H1 (cell line): ENCODE results near the gene PPP6R1. TPM values are rescaled to one million over a fixed set of nuclear protein-coding genes. Genes with fewer than 3 reads are reported as not detected.

Source experiments
- CEBPB ChIP-seq: IDR thresholded peaks from 2 replicates; pipeline ENCODE4 v1.6.1; 2012; ENCODE audit warnings: low read depth, low read length
- GTF2F1 ChIP-seq: IDR thresholded peaks from 2 replicates; pipeline ENCODE4 v1.6.1; 2012; ENCODE audit warnings: low read depth, low read length, improper control_type of control experiment, borderline replicate concordance
- POLR2AphosphoS5 ChIP-seq: IDR thresholded peaks from 2 replicates; pipeline ENCODE4 v1.6.1; 2011; ENCODE audit warnings: low read depth, low read length
- polyA plus RNA-seq, 7 experiments: library from polyadenylated mRNA; depleted of rRNA in 3 of 7; stranded (reverse) in 5 of 7; unstranded in 2 of 7; fragments of >200 nt in 5 of 7; fragments of 200-250 nt in 2 of 7; gene quantifications; 1 replicate in 5 of 7; 2 replicates in 1 of 7; 4 replicates in 1 of 7; pipeline versions ENCODE4 v1.2.1 to v1.2.3, GENCODE V29; 2011 to 2013; ENCODE audit warnings: missing spikeins in 2 of 7, mixed read lengths in 2 of 7
- total RNA-seq: library from RNA; stranded (reverse); fragmentation: NEBNext Ultra II Directional; extraction: Animal tissue kit (Norgen Biotek cat#: 25700); gene quantifications from 2 replicates; pipeline ENCODE4 v1.2.1, GENCODE V29; 2021

Gene PPP6R1
- total and polyA plus RNA-seq, 2 of the 8 experiments (the other 6 are each of a cell fraction or from before 2014, with no cell fraction given), result 36.4 to 74.4 TPM

- TF ChIP-seq POLR2AphosphoS5, result no peak
- TF ChIP-seq CEBPB, result no peak
- no peak for TF ChIP-seq GTF2F1
These were observed 11.5 kb upstream of the PPP6R1 start (continued) for GRCh38 chr19:55270172-55270942.
